B cell (primary cell): ENCODE results near the gene MAD2L2. TPM values are rescaled to one million over a fixed set of nuclear protein-coding genes. Genes with fewer than 3 reads are reported as not detected.

ENCODE experiments used
- ATAC-seq: fragments of 200-7000 bp; cut with Tn5 transposase; one replicate; pipeline ENCODE4 v1.10.0; 2021; ENCODE audit warnings: low read depth, mild to moderate bottlenecking, moderate number of reproducible peaks, moderate library complexity
- CTCF ChIA-PET: fragments of 350-600 bp; sonication (Branson Sonifier 250); formaldehyde crosslinking; loops from one replicate; lab custom pipeline; 2021; ENCODE audit warnings: antibody characterized with exemption, inconsistent platforms; lab: Charles Lee
- POLR2A ChIA-PET: fragments of 350-600 bp; sonication (Branson Sonifier 250); formaldehyde crosslinking; loops from one replicate; lab custom pipeline; 2021; ENCODE audit warnings: antibody characterized with exemption; lab: Charles Lee
- DNase-seq: peaks from one replicate; pipeline ENCODE4 v3.0.0; 2013
- H2AFZ ChIP-seq: 2 replicates; pipeline ENCODE4 v1.6.1; 2012; ENCODE audit warnings: mild to moderate bottlenecking, low read depth, low read length; ENCODE audit not compliant: insufficient read depth, poor library complexity, severe bottlenecking
- H3K27ac ChIP-seq, 2 donors: 1 replicate in 1 of 2; 2 replicates in 1 of 2; pipeline ENCODE4 v1.5.1; 2012 to 2013; ENCODE audit warnings: low read length in 2 of 2, mild to moderate bottlenecking in 2 of 2, moderate library complexity in 1 of 2
- H3K27me3 ChIP-seq, 4 experiments: fragments of 200-600 bp in 1 of 4; sonication (generic) in 1 of 4; replicated peaks in 1 of 4; 1 replicate in 2 of 4; 2 replicates in 2 of 4; pipeline versions ENCODE4 v1.6.1 to v1.7.0; 2013 to 2016; ENCODE audit warnings: low read length in 3 of 4, mild to moderate bottlenecking in 2 of 4, mixed read lengths in 1 of 4, moderate library complexity in 1 of 4; ENCODE audit not compliant: insufficient read depth in 4 of 4, control insufficient read depth in 3 of 4; ENCODE audit errors: control extremely low read depth in 1 of 4
- H3K36me3 ChIP-seq, 2 experiments: replicated peaks in 1 of 2; 1 replicate in 1 of 2; 2 replicates in 1 of 2; pipeline versions ENCODE4 v1.6.1 to v1.7.1; 2013; ENCODE audit warnings: low read length in 1 of 2; ENCODE audit not compliant: insufficient read depth in 2 of 2, control insufficient read depth in 1 of 2; ENCODE audit errors: control extremely low read depth in 1 of 2, extremely low read depth in 1 of 2
- H3K4me1 ChIP-seq, 2 donors: fragments of 200-600 bp in 1 of 2; sonication (generic) in 1 of 2; 1 replicate in 1 of 2; 2 replicates in 1 of 2; pipeline versions ENCODE4 v1.5.1 to v1.6.1; 2013 to 2017; ENCODE audit warnings: low read length in 2 of 2; ENCODE audit not compliant: control insufficient read depth in 2 of 2, insufficient read depth in 2 of 2
- H3K4me2 ChIP-seq: replicated peaks from 2 replicates; pipeline ENCODE3; 2012; ENCODE audit warnings: mild to moderate bottlenecking, low read depth, low read length; ENCODE audit not compliant: poor library complexity, severe bottlenecking
- H3K4me3 ChIP-seq, 5 experiments: fragments of 200-600 bp in 1 of 5; sonication (generic) in 1 of 5; 1 replicate in 3 of 5; 2 replicates in 2 of 5; pipeline versions ENCODE4 v1.5.1 to v1.7.0; 2011 to 2016; ENCODE audit warnings: low read length in 4 of 5, mild to moderate bottlenecking in 4 of 5, low read depth in 2 of 5, control low read depth in 1 of 5, moderate library complexity in 1 of 5; ENCODE audit not compliant: insufficient read depth in 1 of 5; ENCODE audit errors: control extremely low read depth in 1 of 5, extremely low read depth in 1 of 5
- H3K79me2 ChIP-seq: fragments of 200-600 bp; sonication (generic); one replicate; pipeline ENCODE4 v1.6.0; 2016; ENCODE audit warnings: low read length; ENCODE audit not compliant: control insufficient read depth, insufficient read depth
- H3K9ac ChIP-seq: fragments of 200-600 bp; sonication (generic); 2 replicates; pipeline ENCODE4 v1.6.1; 2017; ENCODE audit warnings: mild to moderate bottlenecking, low read length, moderate library complexity
- H3K9me3 ChIP-seq, 3 donors: one replicate each; pipeline versions ENCODE4 v1.6.1 to v1.7.1; 2013; ENCODE audit warnings: low read length in 2 of 3; ENCODE audit not compliant: control insufficient read depth in 2 of 3, insufficient read depth in 1 of 3; ENCODE audit errors: control extremely low read depth in 1 of 3
- H4K20me1 ChIP-seq: 2 replicates; pipeline ENCODE4 v1.6.0; 2012; ENCODE audit warnings: mild to moderate bottlenecking, low read length; ENCODE audit not compliant: insufficient read depth, control insufficient read depth, poor library complexity, severe bottlenecking
- H3K27ac Mint-ChIP-seq: one replicate; pipeline ENCODE4 v1.8.0; 2021; ENCODE audit warnings: mixed read lengths
- H3K27me3 Mint-ChIP-seq: one replicate; pipeline ENCODE4 v1.8.0; 2021; ENCODE audit warnings: mixed read lengths
- H3K4me1 Mint-ChIP-seq: one replicate; pipeline ENCODE4 v1.8.0; 2021; ENCODE audit warnings: mixed read lengths
- H3K4me3 Mint-ChIP-seq: one replicate; pipeline ENCODE4 v1.8.0; 2021; ENCODE audit warnings: mixed read lengths
- H3K9me3 Mint-ChIP-seq: one replicate; pipeline ENCODE4 v1.8.0; 2022; ENCODE audit warnings: mixed read lengths; ENCODE audit not compliant: insufficient read depth
- EZH2 ChIP-seq: IDR thresholded peaks from 2 replicates; pipeline ENCODE4 v1.6.1; 2012; ENCODE audit warnings: borderline replicate concordance, low read depth, mild to moderate bottlenecking, moderate library complexity, low read length; ENCODE audit not compliant: insufficient read depth, poor library complexity, severe bottlenecking
- WGBS: methylation state at CpG from one replicate; pipeline ENCODE4 v1.1.5; 2013; ENCODE audit warnings: missing lambda C conversion rate; ENCODE audit not compliant: insufficient coverage; 5-methylcytosine and 5-hydroxymethylcytosine counted together
- intact Hi-C: fragments of 100-400 bp; cut with micrococcal nuclease; formaldehyde crosslinking; loops from one replicate; pipeline ENCODE4 v1.10.0; 2022
- polyA plus RNA-seq: library from polyadenylated mRNA; depleted of rRNA; stranded (reverse); fragments of >200 nt; gene quantifications from 2 replicates; pipeline ENCODE4 v1.2.3, GENCODE V29; 2012
- total RNA-seq, 2 donors: library from RNA; stranded (reverse); fragments of 120-200 nt in 1 of 2; gene quantifications; 1 replicate in 1 of 2; 2 replicates in 1 of 2; pipeline versions ENCODE4 v1.2.3 to v1.2.4, GENCODE V29; 2013 to 2022
- TF ChIP-seq, protein P1 (sequence below): fragments of 200-600 bp; IDR thresholded peaks from one replicate; pipeline ENCODE4 v1.8.0; 2022; ENCODE audit warnings: antibody characterized with exemption, mild to moderate bottlenecking

MAD2L2 gene
- total and polyA plus RNA-seq, 2 donors (not counting 1 experiment from before 2014, with no cell fraction given): 29.0 to 42.2 TPM

DNA sequence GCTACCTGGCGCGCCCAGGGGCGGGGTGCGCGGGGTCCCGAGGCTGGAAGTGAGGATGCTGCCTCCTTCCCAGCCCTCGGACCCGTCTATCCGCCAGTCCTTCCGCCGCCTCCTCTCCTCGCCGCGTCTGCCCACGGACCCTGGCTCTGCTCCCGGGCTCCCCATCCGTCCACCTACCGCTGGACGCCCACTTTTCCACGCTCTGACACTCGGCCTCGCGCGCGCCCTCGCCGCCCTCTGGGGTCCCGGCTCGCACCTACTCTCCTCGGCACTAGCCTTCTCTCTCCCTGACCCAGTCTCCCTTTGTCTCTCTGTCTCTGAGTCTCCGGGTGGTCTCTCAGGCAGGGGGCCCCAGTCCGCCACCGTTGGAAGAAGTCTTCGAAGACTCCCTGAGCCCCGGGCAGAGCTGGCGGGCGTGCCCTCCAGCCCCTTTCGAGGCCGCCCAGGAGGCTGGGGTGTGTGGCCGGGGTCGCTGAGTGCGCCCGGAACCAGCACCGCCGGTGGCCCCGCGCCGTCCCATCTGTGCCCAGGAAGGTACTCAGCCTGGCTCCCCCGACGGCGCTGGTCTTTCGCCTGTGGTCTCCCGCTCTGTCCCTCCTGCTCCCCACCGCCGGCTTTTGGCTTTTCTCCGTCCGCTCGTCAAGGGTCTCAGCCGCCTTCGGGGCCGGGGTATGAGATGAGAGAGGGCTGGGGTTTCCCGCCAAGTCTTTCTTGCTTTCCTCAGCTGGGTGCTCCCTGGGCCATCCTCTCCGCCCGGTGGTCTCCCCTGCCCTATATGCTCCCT is 11.2 kb upstream of the MAD2L2 start:
- H3K9ac ChIP-seq: no peak overlapping the region
- intact Hi-C loops: no loop called here
- ChIA-PET POLR2A (no interaction called here), CTCF (no interaction called here)
- no peaks in the 10 kb centered on the region for H3K36me3 ChIP-seq
- Mint-ChIP-seq H3K9me3 (no peaks in the 10 kb centered on the region), H3K4me1 (peaks cover 24% of the 10 kb centered on the region), H3K27me3 (peaks cover 54% of the 10 kb centered on the region), H3K4me3 (peak overlapping the region; percentile 76), H3K27ac (peak overlapping the region; percentile 32)
- 9% methylated on average over 55 of the region's 64 CpGs for WGBS
- peaks cover 24 to 26% of the 10 kb centered on the region in 2 donors for H3K4me1 ChIP-seq
- peaks cover 0 to 48% (median 21%) of the 10 kb centered on the region in 4 experiments for H3K27me3 ChIP-seq
- no peak overlapping the region for H3K27ac ChIP-seq
- ATAC-seq: no peak
- TF ChIP-seq EZH2: no peak
- TF ChIP-seq, protein P1, sequence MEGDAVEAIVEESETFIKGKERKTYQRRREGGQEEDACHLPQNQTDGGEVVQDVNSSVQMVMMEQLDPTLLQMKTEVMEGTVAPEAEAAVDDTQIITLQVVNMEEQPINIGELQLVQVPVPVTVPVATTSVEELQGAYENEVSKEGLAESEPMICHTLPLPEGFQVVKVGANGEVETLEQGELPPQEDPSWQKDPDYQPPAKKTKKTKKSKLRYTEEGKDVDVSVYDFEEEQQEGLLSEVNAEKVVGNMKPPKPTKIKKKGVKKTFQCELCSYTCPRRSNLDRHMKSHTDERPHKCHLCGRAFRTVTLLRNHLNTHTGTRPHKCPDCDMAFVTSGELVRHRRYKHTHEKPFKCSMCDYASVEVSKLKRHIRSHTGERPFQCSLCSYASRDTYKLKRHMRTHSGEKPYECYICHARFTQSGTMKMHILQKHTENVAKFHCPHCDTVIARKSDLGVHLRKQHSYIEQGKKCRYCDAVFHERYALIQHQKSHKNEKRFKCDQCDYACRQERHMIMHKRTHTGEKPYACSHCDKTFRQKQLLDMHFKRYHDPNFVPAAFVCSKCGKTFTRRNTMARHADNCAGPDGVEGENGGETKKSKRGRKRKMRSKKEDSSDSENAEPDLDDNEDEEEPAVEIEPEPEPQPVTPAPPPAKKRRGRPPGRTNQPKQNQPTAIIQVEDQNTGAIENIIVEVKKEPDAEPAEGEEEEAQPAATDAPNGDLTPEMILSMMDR: no peak
- no peak overlapping the region for H3K4me3 ChIP-seq
- H2AFZ ChIP-seq: no peak overlapping the region
- peak overlapping the region; percentile 77 for H3K4me2 ChIP-seq
- H3K79me2 ChIP-seq: no peaks in the 10 kb centered on the region
- no peak for DNase-seq
- H4K20me1 ChIP-seq: no peaks in the 10 kb centered on the region
- no peaks in the 10 kb centered on the region for H3K9me3 ChIP-seq

DNA sequence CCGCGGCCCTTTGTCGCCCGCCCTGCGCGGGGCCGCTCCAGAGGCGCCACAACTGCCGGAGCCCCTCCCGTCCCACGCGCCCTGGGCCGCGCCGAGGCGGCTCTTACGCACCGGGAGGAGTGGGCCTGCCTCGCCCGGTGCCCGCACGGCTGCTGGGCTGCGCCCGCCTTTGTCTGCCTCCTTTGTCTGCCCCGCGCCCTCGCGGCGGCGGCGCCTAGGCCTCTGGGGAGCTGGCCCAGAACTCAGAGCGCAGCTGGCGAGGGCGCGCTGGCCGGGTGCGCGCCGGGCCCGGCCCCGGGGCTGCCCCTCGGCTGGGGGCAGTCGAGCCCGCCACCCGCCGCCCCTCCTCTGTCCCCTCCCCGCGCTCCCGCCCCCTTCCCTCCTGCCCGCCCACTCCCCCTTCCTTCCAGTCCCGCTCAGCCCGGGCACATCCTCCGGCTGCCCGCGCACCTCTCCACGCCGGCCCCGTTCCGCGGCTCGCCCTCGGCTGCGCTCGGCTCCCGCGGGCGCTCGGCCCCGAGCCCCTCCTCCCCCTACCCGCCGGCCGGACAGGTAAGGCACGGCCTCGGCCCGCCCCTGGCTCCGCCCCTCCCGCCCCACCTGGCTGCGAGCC is 10.5 kb upstream of the MAD2L2 start, which contains the start of gene DRAXIN:
DRAXIN (plus strand) TSS at position 409 of the 613 bp plus-strand sequence. CDS start 14,549 bp downstream, outside the sequence.
- Histone ChIP-seq H3K4me1 (peaks cover 24 to 26% of the 10 kb centered on the region in 2 donors), H3K79me2 (no peaks in the 10 kb centered on the region), H3K27me3 (peaks cover 0 to 48% (median 21%) of the 10 kb centered on the region in 4 experiments), H3K9me3 (no peaks in the 10 kb centered on the region), H3K4me3 (peak within 1 kb of the TSS in 4 of 5 experiments; percentile 8 to 46 (median 28)), H4K20me1 (no peaks in the 10 kb centered on the region), H3K27ac (no peak within 1 kb of the TSS), H2AFZ (peak within 1 kb of the TSS; percentile 54), H3K36me3 (no peaks in the 10 kb centered on the region), H3K4me2 (peak within 1 kb of the TSS; percentile 77), H3K9ac (peak within 1 kb of the TSS; percentile 42)
- peaks cover 24% of the 10 kb centered on the region for H3K4me1 Mint-ChIP-seq
- peak within 1 kb of the TSS; percentile 32 for H3K27ac Mint-ChIP-seq
- peaks cover 52% of the 10 kb centered on the region for H3K27me3 Mint-ChIP-seq
- ATAC-seq (peak; percentile 14), DNase-seq (no peak)
- H3K9me3 Mint-ChIP-seq: no peaks in the 10 kb centered on the region
- ChIA-PET CTCF (interaction anchor here (2.1 kb wide), 1 partner anchor 28 kb away, joined by 6 read pairs; no protein-coding TSS in a partner anchor), POLR2A (no interaction called here)
- intact Hi-C loops: no loop called here
- under 1% methylated on average over 61 of the region's 78 CpGs for WGBS
- H3K4me3 Mint-ChIP-seq: peak within 1 kb of the TSS; percentile 76
- TF ChIP-seq, protein P1: no peak
- peak; percentile 12 for TF ChIP-seq EZH2
